Fibroblast of villous mesenchyme (primary cell): ENCODE measurements around the gene NR2F6. TPM values are rescaled to one million over a fixed set of nuclear protein-coding genes. Genes with fewer than 3 reads are reported as not detected.
"Not testable (repeated sequence)": the region's sequence is repeated elsewhere in the genome, so short reads cannot be mapped to it uniquely, and the experiment has no call there.

Source experiments
- DNase-seq: peaks from one replicate; pipeline ENCODE4 v3.0.0-alpha.2; 2010; ENCODE audit warnings: low read depth
- H3K4me3 ChIP-seq: 2 replicates; pipeline ENCODE4 v1.5.1; 2011; ENCODE audit warnings: low read depth, mild to moderate bottlenecking, low read length
- CTCF ChIP-seq: IDR thresholded peaks from 2 replicates; pipeline ENCODE4 v1.5.1; 2012; ENCODE audit warnings: low read depth, mild to moderate bottlenecking, low read length; ENCODE audit not compliant: insufficient read depth
- total RNA-seq: library from RNA; depleted of rRNA; stranded (reverse); fragments of >200 nt; gene quantifications from 2 replicates; pipeline ENCODE4 v1.2.3, GENCODE V29; 2012

Gene NR2F6
- total RNA-seq, 1 donor: 51.0 TPM

GRCh38 chr19:17275441-17276175 lies 29.9 kb upstream of the NR2F6 start:
- DNase-seq: no peak
- TF ChIP-seq CTCF: no peak
- no peak overlapping the region for H3K4me3 ChIP-seq

GRCh38 chr19:17274892-17275291 lies 29.2 kb upstream of the NR2F6 start:
- H3K4me3 ChIP-seq, DNase-seq: not testable (repeated sequence)

- H3K4me3 ChIP-seq: no peak overlapping the region
- no peak for TF ChIP-seq CTCF
- DNase-seq: no peak
Measured at GRCh38 chr19:17268754-17269153, 23.0 kb upstream of the NR2F6 start.

- H3K4me3 ChIP-seq: peak within 1 kb of the TSS; percentile 93
- peak; percentile 99 for DNase-seq
- TF ChIP-seq CTCF: no peak
Measured at GRCh38 chr19:17266975-17267788, 21.5 kb upstream of the NR2F6 start, which contains the start of gene BABAM1. Gene BABAM1, plus strand, starts transcription at chr19:17267443. Its CDS starts 1,364 bp downstream, at chr19:17268807.

GRCh38 chr19:17266589-17266974 lies 20.9 kb upstream of the NR2F6 start:
- no peak overlapping the region for H3K4me3 ChIP-seq
- no peak for DNase-seq
- no peak for TF ChIP-seq CTCF

- no peak for TF ChIP-seq CTCF
Measured at GRCh38 chr19:17266026-17266425, 20.3 kb upstream of the NR2F6 start.

GRCh38 chr19:17264641-17264979 lies 18.9 kb upstream of the NR2F6 start, which contains the start of gene USHBP1:
Gene USHBP1, minus strand, starts transcription at chr19:17264745. Its CDS starts 446 bp downstream, at chr19:17264299.
- no peak for TF ChIP-seq CTCF
- no peak for DNase-seq

More at GRCh38 chr19:17266026-17266425, 20.3 kb upstream of the NR2F6 start:
- no peak for DNase-seq
- no peak overlapping the region for H3K4me3 ChIP-seq

More at GRCh38 chr19:17264641-17264979, 18.9 kb upstream of the NR2F6 start, which contains the start of gene USHBP1:
- H3K4me3 ChIP-seq: no peak within 1 kb of the TSS
